PC-3 (cell line): ENCODE data around the gene GALNT1. TPM values are rescaled to one million over a fixed set of nuclear protein-coding genes. Genes with fewer than 3 reads are reported as not detected.
"Not testable (repeated sequence)": the region's sequence is repeated elsewhere in the genome, so short reads cannot be mapped to it uniquely, and the experiment has no call there.

Source experiments
- ATAC-seq: fragments of 200-7000 bp; cut with Tn5 transposase; 2 replicates; pipeline ENCODE4 v1.9.1; 2020; ENCODE audit warnings: mild to moderate bottlenecking, moderate library complexity
- BruUV-seq: library from RNA; stranded (reverse); fragments of 400-500 nt; replicated peaks from 2 replicates; lab custom pipeline; 2021; lab: Mats Ljungman, UMichigan
- CTCF ChIA-PET: fragments of 300-600 bp; sonication (Branson Sonifier 250); formaldehyde crosslinking; loops from one replicate; lab custom pipeline; 2022; ENCODE audit warnings: antibody characterized with exemption; lab: Charles Lee
- POLR2A ChIA-PET: fragments of 300-600 bp; sonication (Branson Sonifier 250); formaldehyde crosslinking; loops from one replicate; lab custom pipeline; 2022; ENCODE audit warnings: antibody characterized with exemption; ENCODE audit not compliant: unreplicated experiment; lab: Charles Lee
- DNase-seq: peaks from one replicate; pipeline ENCODE4 v3.0.0-alpha.2; 2015
- H2AFZ ChIP-seq: fragments of 300-600 bp; sonication (generic); 2 replicates; pipeline ENCODE4 v1.6.0; 2016; ENCODE audit warnings: antibody characterized with exemption, low read length
- H3F3A ChIP-seq: fragments of 300-600 bp; sonication (generic); one replicate; pipeline ENCODE4 v1.6.0; 2017; ENCODE audit warnings: antibody characterized with exemption, low read length, control low read depth, mild to moderate bottlenecking; ENCODE audit not compliant: unreplicated experiment
- H3K27ac ChIP-seq: fragments of 300-600 bp; sonication (generic); 2 replicates; pipeline ENCODE4 v1.5.1; 2016; ENCODE audit warnings: mild to moderate bottlenecking, low read length
- H3K27me3 ChIP-seq: fragments of 300-600 bp; sonication (generic); 2 replicates; pipeline ENCODE4 v1.6.1; 2016; ENCODE audit warnings: low read length, mixed read lengths
- H3K36me3 ChIP-seq: fragments of 300-600 bp; sonication (generic); 2 replicates; pipeline ENCODE4 v1.6.1; 2016; ENCODE audit warnings: low read depth, mixed run types, low read length, mixed read lengths
- H3K4me1 ChIP-seq: fragments of 300-600 bp; sonication (generic); 2 replicates; pipeline ENCODE4 v1.5.1; 2016; ENCODE audit warnings: low read length; ENCODE audit not compliant: insufficient read depth
- H3K4me2 ChIP-seq: fragments of 300-600 bp; sonication (generic); 2 replicates; pipeline ENCODE4 v1.6.0; 2016; ENCODE audit warnings: low read length
- H3K4me3 ChIP-seq: fragments of 300-600 bp; sonication (generic); 2 replicates; pipeline ENCODE4 v1.5.1; 2016; ENCODE audit warnings: mild to moderate bottlenecking, low read length, mixed read lengths
- H3K79me2 ChIP-seq: fragments of 300-600 bp; sonication (generic); 2 replicates; pipeline ENCODE4 v1.6.1; 2017; ENCODE audit warnings: low read length, mixed read lengths
- H3K9ac ChIP-seq: fragments of 300-600 bp; sonication (generic); 2 replicates; pipeline ENCODE4 v1.6.0; 2016; ENCODE audit warnings: mild to moderate bottlenecking, low read length
- H3K9me2 ChIP-seq: fragments of 300-600 bp; sonication (generic); replicated peaks from 2 replicates; pipeline ENCODE4 v1.6.1; 2016; ENCODE audit warnings: mixed run types, low read length, mixed read lengths
- H3K9me3 ChIP-seq: fragments of 300-600 bp; sonication (generic); 2 replicates; pipeline ENCODE4 v1.6.1; 2016; ENCODE audit warnings: low read length, mixed read lengths
- H4K20me1 ChIP-seq: fragments of 300-600 bp; sonication (generic); 2 replicates; pipeline ENCODE4 v1.6.1; 2016; ENCODE audit warnings: low read length, mixed read lengths
- EZH2 ChIP-seq: fragments of 300-600 bp; sonication (generic); IDR thresholded peaks from one replicate; pipeline ENCODE4 v1.6.1; 2017; ENCODE audit warnings: antibody characterized with exemption, mild to moderate bottlenecking, low read length; ENCODE audit not compliant: unreplicated experiment
- EZH2phosphoT487 ChIP-seq: fragments of 300-600 bp; sonication (generic); IDR thresholded peaks from 2 replicates; pipeline ENCODE4 v1.6.1; 2018; ENCODE audit warnings: mild to moderate bottlenecking, antibody characterized with exemption, low read length, borderline replicate concordance
- intact Hi-C: fragments of 100-400 bp; cut with micrococcal nuclease; formaldehyde crosslinking; loops from 2 replicates; pipeline ENCODE4 v1.9.0; 2023
- total RNA-seq: library from RNA; depleted of rRNA; stranded (reverse); fragments of >200 nt; gene quantifications from 2 replicates; pipeline ENCODE4 v1.2.3, GENCODE V29; 2014
- TF ChIP-seq, protein P1 (sequence below): fragments of 300-600 bp; sonication (generic); conservative IDR thresholded peaks from 2 replicates; pipeline ENCODE4 v1.5.1; 2017; ENCODE audit warnings: antibody characterized with exemption, low read depth, mild to moderate bottlenecking, low read length

The GALNT1 gene
- total RNA-seq, 1 experiment from 2014 or later: 25.0 TPM

GRCh38 chr18:35571138-35571537 is 10.4 kb upstream of the GALNT1 start:
- H3K9ac ChIP-seq: no peak overlapping the region
- ATAC-seq: no peak
- H3K27ac ChIP-seq: no peak overlapping the region
- no peaks in the 10 kb centered on the region for H3K9me2 ChIP-seq
- CTCF ChIA-PET: no interaction called here
- H3K4me1 ChIP-seq: no peaks in the 10 kb centered on the region
- BruUV-seq: no TSS peak
- H3K4me2 ChIP-seq: no peak overlapping the region
- no peaks in the 10 kb centered on the region for H3F3A ChIP-seq
- no peak overlapping the region for H3K4me3 ChIP-seq
- H4K20me1 ChIP-seq: no peaks in the 10 kb centered on the region
- H3K27me3 ChIP-seq: no peaks in the 10 kb centered on the region
- H2AFZ ChIP-seq: no peak overlapping the region
- TF ChIP-seq EZH2 (no peak), EZH2phosphoT487 (no peak)
- TF ChIP-seq, protein P1, sequence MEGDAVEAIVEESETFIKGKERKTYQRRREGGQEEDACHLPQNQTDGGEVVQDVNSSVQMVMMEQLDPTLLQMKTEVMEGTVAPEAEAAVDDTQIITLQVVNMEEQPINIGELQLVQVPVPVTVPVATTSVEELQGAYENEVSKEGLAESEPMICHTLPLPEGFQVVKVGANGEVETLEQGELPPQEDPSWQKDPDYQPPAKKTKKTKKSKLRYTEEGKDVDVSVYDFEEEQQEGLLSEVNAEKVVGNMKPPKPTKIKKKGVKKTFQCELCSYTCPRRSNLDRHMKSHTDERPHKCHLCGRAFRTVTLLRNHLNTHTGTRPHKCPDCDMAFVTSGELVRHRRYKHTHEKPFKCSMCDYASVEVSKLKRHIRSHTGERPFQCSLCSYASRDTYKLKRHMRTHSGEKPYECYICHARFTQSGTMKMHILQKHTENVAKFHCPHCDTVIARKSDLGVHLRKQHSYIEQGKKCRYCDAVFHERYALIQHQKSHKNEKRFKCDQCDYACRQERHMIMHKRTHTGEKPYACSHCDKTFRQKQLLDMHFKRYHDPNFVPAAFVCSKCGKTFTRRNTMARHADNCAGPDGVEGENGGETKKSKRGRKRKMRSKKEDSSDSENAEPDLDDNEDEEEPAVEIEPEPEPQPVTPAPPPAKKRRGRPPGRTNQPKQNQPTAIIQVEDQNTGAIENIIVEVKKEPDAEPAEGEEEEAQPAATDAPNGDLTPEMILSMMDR: no peak
- DNase-seq: no peak
- no peaks in the 10 kb centered on the region for H3K36me3 ChIP-seq
- no peaks in the 10 kb centered on the region for H3K79me2 ChIP-seq
- POLR2A ChIA-PET: no interaction called here
- intact Hi-C loops: loop anchor here (10.0 kb wide), 1 partner anchor 56 kb away; no protein-coding TSS in a partner anchor
- no peaks in the 10 kb centered on the region for H3K9me3 ChIP-seq

DNA sequence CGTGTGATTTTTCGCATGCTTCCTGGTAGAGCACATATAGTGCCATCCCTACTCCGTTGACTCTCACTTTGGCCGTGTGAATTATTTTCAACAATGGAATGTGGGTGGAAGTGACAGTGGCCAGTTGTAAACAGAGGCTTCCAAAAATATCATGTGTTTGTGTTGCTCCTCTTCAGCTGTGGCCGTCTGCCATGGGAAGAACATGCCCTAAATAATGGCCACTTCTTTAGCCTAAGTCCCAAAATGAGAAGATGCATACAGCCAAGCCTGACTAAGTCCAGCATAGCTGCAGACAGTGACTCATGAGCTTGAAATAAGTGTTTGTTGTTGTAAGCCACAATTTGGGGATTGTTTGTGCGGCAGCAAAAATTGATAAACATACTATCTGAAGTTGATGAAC is 8.9 kb upstream of the GALNT1 start:
- Histone ChIP-seq H3K79me2 (no peaks in the 10 kb centered on the region), H3K4me3 (no peak overlapping the region), H3K27ac (no peak overlapping the region), H3K4me2 (no peak overlapping the region), H3K4me1 (no peaks in the 10 kb centered on the region), H3F3A (no peaks in the 10 kb centered on the region), H3K36me3 (no peaks in the 10 kb centered on the region), H3K27me3 (no peaks in the 10 kb centered on the region), H3K9me2 (no peaks in the 10 kb centered on the region), H3K9ac (no peak overlapping the region), H2AFZ (no peak overlapping the region), H4K20me1 (no peaks in the 10 kb centered on the region), H3K9me3 (no peaks in the 10 kb centered on the region)
- ATAC-seq (no peak), DNase-seq (no peak)
- no TSS peak for BruUV-seq
- POLR2A ChIA-PET: no interaction called here
- CTCF ChIA-PET: no interaction called here
- TF ChIP-seq EZH2: no peak
- TF ChIP-seq, protein P1: no peak
- TF ChIP-seq EZH2phosphoT487: no peak
- intact Hi-C loops: loop anchor here (10.0 kb wide), 1 partner anchor 58 kb away; no protein-coding TSS in a partner anchor

GRCh38 chr18:35573531-35573930 is 8.0 kb upstream of the GALNT1 start:
- no peak for ATAC-seq
- ChIA-PET CTCF (no interaction called here), POLR2A (interaction anchor here (0.6 kb wide), 1 partner anchor 95 kb away, joined by 9 read pairs; no protein-coding TSS in a partner anchor)
- no TSS peak for BruUV-seq
- H3K4me3 ChIP-seq: no peak overlapping the region
- intact Hi-C loops: loop anchor here (10.0 kb wide), 1 partner anchor 59 kb away; no protein-coding TSS in a partner anchor
- no peaks in the 10 kb centered on the region for H3F3A ChIP-seq
- H3K27ac ChIP-seq: no peak overlapping the region
- no peaks in the 10 kb centered on the region for H3K27me3 ChIP-seq
- H3K4me1 ChIP-seq: no peaks in the 10 kb centered on the region
- no peak overlapping the region for H2AFZ ChIP-seq
- H3K9me3 ChIP-seq: no peaks in the 10 kb centered on the region
- no peaks in the 10 kb centered on the region for H3K9me2 ChIP-seq
- no peak for TF ChIP-seq EZH2phosphoT487
- TF ChIP-seq, protein P1: no peak
- TF ChIP-seq EZH2: no peak
- no peaks in the 10 kb centered on the region for H4K20me1 ChIP-seq
- H3K36me3 ChIP-seq: no peaks in the 10 kb centered on the region
- no peaks in the 10 kb centered on the region for H3K79me2 ChIP-seq
- no peak overlapping the region for H3K4me2 ChIP-seq
- no peak overlapping the region for H3K9ac ChIP-seq
- DNase-seq: no peak

DNA sequence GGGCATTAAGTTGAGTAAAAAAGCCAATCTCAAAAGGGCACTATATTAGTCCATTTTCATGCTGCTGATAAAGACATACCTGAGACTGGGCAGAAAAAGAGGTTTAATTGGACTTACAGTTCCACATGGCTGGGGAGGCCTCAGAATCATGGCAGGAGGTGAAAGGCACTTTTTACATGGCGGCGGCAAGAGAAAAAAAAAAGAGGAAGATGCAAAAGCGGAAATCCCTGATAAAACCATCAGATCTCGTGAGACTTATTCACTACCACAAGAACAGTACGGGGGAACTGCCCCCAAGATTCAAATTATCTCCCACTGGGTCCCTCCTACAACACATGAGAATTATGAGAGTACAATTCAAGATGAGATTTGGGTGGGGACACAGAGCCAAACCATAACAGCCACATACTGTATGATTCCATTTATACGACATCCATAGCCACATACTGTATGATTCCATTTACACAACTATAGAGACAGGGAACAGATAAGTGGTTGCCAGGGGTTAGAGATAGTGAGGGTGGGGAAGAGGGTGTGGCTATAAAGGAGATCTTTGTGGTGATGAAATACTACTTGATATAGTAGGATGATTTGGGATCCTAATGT is 5.2 kb upstream of the GALNT1 start:
- H4K20me1 ChIP-seq, H3K79me2 ChIP-seq, BruUV-seq, H3K27ac ChIP-seq, H3K4me1 ChIP-seq, H3K9me3 ChIP-seq, H3K4me3 ChIP-seq, H3F3A ChIP-seq, H2AFZ ChIP-seq, H3K27me3 ChIP-seq, H3K9me2 ChIP-seq, CTCF ChIA-PET, H3K9ac ChIP-seq, POLR2A ChIA-PET, ATAC-seq, DNase-seq, H3K36me3 ChIP-seq, H3K4me2 ChIP-seq: not testable (repeated sequence)
- intact Hi-C loops: loop anchor here (10.0 kb wide), 1 partner anchor 62 kb away; no protein-coding TSS in a partner anchor
